ENCODE measurements around the gene LLPH.
A peak's percentile ranks its signal among the peaks of the same experiment; 100 is the strongest.
"Not testable (repeated sequence)": the region's sequence is repeated elsewhere in the genome, so short reads cannot be mapped to it uniquely, and the experiment has no call there.

Gene LLPH

GRCh38 chr12:66130267-66131066 lies at the start of gene LLPH:
TSS of gene LLPH (minus strand) at chr12:66130750. CDS start at chr12:66129106, 1,644 bp downstream.
- peak; percentile 94 for DNase-seq

- DNase-seq, result no peak
Observed at GRCh38 chr12:66176105-66176900, 45.8 kb upstream of the LLPH start.

GRCh38 chr12:66174391-66175325 lies 44.1 kb upstream of the LLPH start:
- not testable (repeated sequence) for DNase-seq

- no peak for DNase-seq
Observed at GRCh38 chr12:66170606-66171005, 40.1 kb upstream of the LLPH start.

- peak; percentile 95 for DNase-seq
Observed at GRCh38 chr12:66169221-66170170, 38.9 kb upstream of the LLPH start, which contains the start of gene TMBIM4. TSS of gene TMBIM4 (minus strand) at chr12:66169996. CDS start at chr12:66169951, 45 bp downstream.

- DNase-seq, result no peak
Observed at GRCh38 chr12:66168410-66168809, 37.9 kb upstream of the LLPH start.

- no peak for DNase-seq
Observed at GRCh38 chr12:66166561-66166960, 36.0 kb upstream of the LLPH start.

GRCh38 chr12:66165141-66165540 lies 34.6 kb upstream of the LLPH start:
- DNase-seq, result no peak

GRCh38 chr12:66164349-66164821 lies 33.8 kb upstream of the LLPH start:
- no peak for DNase-seq

GRCh38 chr12:66163289-66163688 lies 32.7 kb upstream of the LLPH start:
- DNase-seq, result no peak

- no peak for DNase-seq
Observed at GRCh38 chr12:66162701-66163100, 32.2 kb upstream of the LLPH start.

- no peak for DNase-seq
Observed at GRCh38 chr12:66160704-66161103, 30.2 kb upstream of the LLPH start.

- no peak for DNase-seq
Observed at GRCh38 chr12:66159123-66159522, 28.6 kb upstream of the LLPH start.

- DNase-seq, result no peak
Observed at GRCh38 chr12:66156654-66157053, 26.1 kb upstream of the LLPH start.

- DNase-seq, result no peak
Observed at GRCh38 chr12:66154776-66155175, 24.2 kb upstream of the LLPH start.

GRCh38 chr12:66152732-66153131 lies 22.2 kb upstream of the LLPH start:
- no peak for DNase-seq

- DNase-seq, result no peak
Observed at GRCh38 chr12:66149702-66150398, 19.3 kb upstream of the LLPH start.

GRCh38 chr12:66144791-66145754 lies 14.5 kb upstream of the LLPH start:
- DNase-seq, result peak; percentile 39

- DNase-seq, result no peak
Observed at GRCh38 chr12:66143868-66144267, 13.3 kb upstream of the LLPH start.

GRCh38 chr12:66142826-66143225 lies 12.3 kb upstream of the LLPH start:
- no peak for DNase-seq
